Measurements from ENCODE around the gene PILRB.
"Not testable (repeated sequence)": the region's sequence is repeated elsewhere in the genome, so short reads cannot be mapped to it uniquely, and the experiment has no call there.

The PILRB gene

DNA sequence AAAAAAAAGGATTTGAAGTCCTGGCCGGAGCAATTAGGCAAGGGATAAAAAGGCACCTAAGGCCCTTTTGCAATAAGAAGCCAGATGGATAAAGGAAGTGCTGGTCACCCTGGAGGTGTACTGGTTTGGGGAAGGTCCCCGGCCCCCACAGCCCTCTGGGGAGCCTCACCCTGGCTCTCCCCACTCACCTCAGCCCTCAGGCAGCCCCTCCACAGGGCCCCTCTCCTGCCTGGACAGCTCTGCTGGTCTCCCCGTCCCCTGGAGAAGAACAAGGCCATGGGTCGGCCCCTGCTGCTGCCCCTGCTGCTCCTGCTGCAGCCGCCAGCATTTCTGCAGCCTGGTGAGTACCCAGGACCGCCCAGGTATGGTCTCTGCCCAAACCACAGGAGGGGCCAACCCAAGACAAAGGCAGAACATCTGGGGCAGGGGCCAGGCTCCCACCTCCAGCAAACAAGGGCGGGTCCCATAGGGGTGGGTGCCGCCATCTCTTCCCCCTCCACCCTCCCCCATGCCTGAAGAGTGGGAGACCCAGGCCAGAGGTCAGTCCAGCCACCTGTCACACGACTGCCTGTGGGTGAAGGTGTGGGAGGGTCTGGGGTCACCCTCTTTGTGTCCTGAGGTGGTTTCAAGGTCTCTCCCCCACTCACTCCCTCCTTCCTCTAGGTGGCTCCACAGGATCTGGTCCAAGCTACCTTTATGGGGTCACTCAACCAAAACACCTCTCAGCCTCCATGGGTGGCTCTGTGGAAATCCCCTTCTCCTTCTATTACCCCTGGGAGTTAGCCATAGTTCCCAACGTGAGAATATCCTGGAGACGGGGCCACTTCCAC lies at the start of gene PILRB:
Gene PILRB, plus strand, starts transcription at position 91 of the 830 bp plus-strand sequence. Its CDS starts 186 bp downstream, at position 277.
- H3K9ac ChIP-seq: peak within 1 kb of the TSS; percentile 29; the same call in 1 of the 2 replicates
- 0 out of 2 replicates have a peak within 1 kb of the TSS, but pooled peaks have one; percentile 13 for H3K27ac ChIP-seq
- H3K9me3 ChIP-seq: no peaks in the 10 kb centered on the region
- no peak within 1 kb of the TSS for H3K4me3 ChIP-seq
- peaks cover 4% of the 10 kb centered on the region; the same call in 1 of the 2 replicates for H3K4me1 ChIP-seq
- peaks cover 45% of the 10 kb centered on the region for H4K20me1 ChIP-seq
- H3K36me3 ChIP-seq: peaks cover 100% of the 10 kb centered on the region
- TF ChIP-seq Cebpa-rat (IDR thresholded peaks at IDR 0.05): no peak
- no peak within 1 kb of the TSS for H3K4me2 ChIP-seq
- H3K27me3 ChIP-seq: no peaks in the 10 kb centered on the region

DNA sequence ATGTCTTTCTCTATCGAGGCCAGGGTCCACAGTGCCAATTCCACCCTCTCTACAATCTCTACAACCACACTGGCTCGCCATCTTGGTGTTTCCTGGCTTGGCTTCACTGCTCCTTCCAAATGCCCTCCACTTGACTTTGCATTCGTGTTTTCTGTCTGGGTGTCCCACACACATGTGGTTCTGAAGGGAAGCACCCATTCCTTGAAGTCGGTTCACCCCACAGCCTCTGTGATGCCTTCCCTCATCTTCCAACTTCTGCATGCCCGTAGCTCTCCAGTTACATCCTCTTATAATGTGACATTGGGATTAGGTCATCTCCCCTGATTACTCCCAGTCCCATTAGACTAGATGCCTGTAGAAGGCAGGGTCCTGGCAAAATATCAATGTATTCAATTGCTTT lies 39.6 kb upstream of the PILRB start:
- H3K4me3 ChIP-seq, H3K27me3 ChIP-seq, H3K9ac ChIP-seq, H3K9me3 ChIP-seq, H3K27ac ChIP-seq: not testable (repeated sequence)
- Histone ChIP-seq H4K20me1 (peaks cover 51% of the 10 kb centered on the region), H3K4me1 (peaks cover 16% of the 10 kb centered on the region), H3K4me2 (peak overlapping the region; percentile 67; the same call in 1 of the 2 replicates), H3K36me3 (peaks cover 13% of the 10 kb centered on the region)

GRCh38 chr7:100321648-100322047 lies 36.3 kb upstream of the PILRB start:
- not testable (repeated sequence) for H3K27me3 ChIP-seq
- H4K20me1 ChIP-seq: peaks cover 43% of the 10 kb centered on the region

GRCh38 chr7:100324194-100324593 lies 33.7 kb upstream of the PILRB start:
- not testable (repeated sequence) for H3K4me3 ChIP-seq, H3K4me2 ChIP-seq, H3K27me3 ChIP-seq, H3K9ac ChIP-seq, H3K4me1 ChIP-seq, H3K9me3 ChIP-seq, H3K27ac ChIP-seq
- H4K20me1 ChIP-seq: peaks cover 28% of the 10 kb centered on the region
- H3K36me3 ChIP-seq: peaks cover 59% of the 10 kb centered on the region

More at GRCh38 chr7:100321648-100322047, 36.3 kb upstream of the PILRB start:
- not testable (repeated sequence) for H3K9me3 ChIP-seq, H3K4me2 ChIP-seq, H3K9ac ChIP-seq, H3K27ac ChIP-seq, H3K4me3 ChIP-seq
- peaks cover 13% of the 10 kb centered on the region for H3K4me1 ChIP-seq
- H3K36me3 ChIP-seq: peaks cover 43% of the 10 kb centered on the region

- peaks cover 52% of the 10 kb centered on the region for H3K36me3 ChIP-seq
- not testable (repeated sequence) for H3K9me3 ChIP-seq, H3K4me2 ChIP-seq
Measured at GRCh38 chr7:100325671-100326070, 32.2 kb upstream of the PILRB start.

DNA sequence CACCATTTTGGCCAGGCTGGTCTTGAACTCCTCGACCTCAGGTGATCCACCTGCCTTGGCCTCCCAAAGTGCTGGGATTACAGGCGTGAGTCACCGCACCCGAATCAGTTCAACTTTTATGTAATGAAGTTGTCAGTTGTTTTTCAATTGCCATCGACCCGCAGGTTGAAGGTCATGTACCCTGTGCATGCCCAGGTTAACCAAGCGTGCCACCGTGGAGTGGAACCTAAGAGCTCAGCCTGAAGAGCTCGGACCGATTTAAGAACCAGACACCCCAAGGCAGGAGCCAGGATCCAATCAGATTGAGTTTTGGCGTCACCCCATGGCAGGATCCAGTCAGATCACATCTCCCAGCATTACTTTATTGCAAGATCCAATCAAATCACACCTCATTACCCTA lies 31.0 kb upstream of the PILRB start:
- H3K9ac ChIP-seq, H3K4me2 ChIP-seq, H3K4me1 ChIP-seq, H3K27me3 ChIP-seq, H3K27ac ChIP-seq, H4K20me1 ChIP-seq, H3K9me3 ChIP-seq, H3K4me3 ChIP-seq: not testable (repeated sequence)
- H3K36me3 ChIP-seq: peaks cover 59% of the 10 kb centered on the region

More at GRCh38 chr7:100325671-100326070, 32.2 kb upstream of the PILRB start:
- not testable (repeated sequence) for H3K9ac ChIP-seq, H3K27me3 ChIP-seq, H3K4me3 ChIP-seq, H3K4me1 ChIP-seq, H3K27ac ChIP-seq
- peaks cover 13% of the 10 kb centered on the region for H4K20me1 ChIP-seq

DNA sequence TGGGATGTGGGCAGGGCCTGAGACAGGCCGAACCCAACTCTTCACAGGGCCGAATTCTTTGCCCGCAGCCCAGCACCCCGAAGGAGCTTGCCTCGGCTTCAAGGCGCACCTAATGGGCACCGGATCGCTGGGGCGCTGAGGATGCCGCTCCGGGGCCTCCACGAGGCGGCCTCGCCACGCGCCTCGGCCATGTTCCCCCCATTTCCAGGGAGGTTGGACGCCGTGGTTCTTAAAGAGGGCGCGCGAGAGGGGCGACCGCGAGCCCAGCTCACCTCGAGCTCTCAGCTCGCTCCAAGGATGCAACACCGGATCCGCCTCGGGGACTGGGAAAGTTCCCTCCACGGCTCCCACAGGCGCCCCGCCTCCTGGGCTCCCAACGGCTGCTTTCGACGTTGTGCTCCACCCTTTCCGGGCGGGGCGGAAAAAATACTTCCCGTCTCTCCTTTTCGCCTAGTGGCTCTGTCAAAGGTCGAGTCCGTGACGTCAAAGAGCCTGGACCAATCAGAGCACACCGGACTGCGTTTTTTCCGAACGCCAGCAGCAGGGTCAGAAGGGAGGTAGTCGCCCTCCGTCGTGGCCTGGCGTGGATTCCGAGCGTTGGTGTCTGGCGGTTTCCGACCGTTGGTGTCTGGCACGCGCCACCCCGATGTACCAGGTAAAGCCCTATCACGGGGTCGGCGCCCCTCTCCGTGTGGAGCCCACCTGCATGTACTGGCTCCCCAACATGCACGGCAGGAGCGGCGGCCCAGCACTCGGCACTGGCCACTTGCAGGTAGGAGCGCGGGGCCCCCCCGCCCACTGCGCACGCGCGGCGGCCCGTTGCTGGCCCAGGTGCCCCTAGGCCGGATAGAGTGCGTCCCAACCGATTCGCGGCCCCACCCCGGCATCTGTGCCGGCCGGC lies 22.1 kb upstream of the PILRB start:
- not testable (repeated sequence) for H3K9me3 ChIP-seq, H3K27me3 ChIP-seq
- H3K36me3 ChIP-seq: peaks cover 37% of the 10 kb centered on the region
- H3K4me3 ChIP-seq: peak overlapping the region; percentile 86
- peak overlapping the region; percentile 91 for H3K9ac ChIP-seq
- H4K20me1 ChIP-seq: peaks cover 16% of the 10 kb centered on the region; the same call in 1 of the 2 replicates
- peak overlapping the region; percentile 89 for H3K27ac ChIP-seq
- H3K4me1 ChIP-seq: peaks cover 17% of the 10 kb centered on the region
- peak overlapping the region; percentile 80 for H3K4me2 ChIP-seq

GRCh38 chr7:100338083-100338696 lies 19.7 kb upstream of the PILRB start:
- H3K4me3 ChIP-seq, H3K27me3 ChIP-seq, H3K9me3 ChIP-seq, H3K9ac ChIP-seq, H3K27ac ChIP-seq: not testable (repeated sequence)
- Histone ChIP-seq H4K20me1 (peaks cover 40% of the 10 kb centered on the region), H3K4me2 (peak overlapping the region; percentile 52; the same call in 1 of the 2 replicates), H3K36me3 (peaks cover 50% of the 10 kb centered on the region), H3K4me1 (peaks cover 40% of the 10 kb centered on the region)

DNA sequence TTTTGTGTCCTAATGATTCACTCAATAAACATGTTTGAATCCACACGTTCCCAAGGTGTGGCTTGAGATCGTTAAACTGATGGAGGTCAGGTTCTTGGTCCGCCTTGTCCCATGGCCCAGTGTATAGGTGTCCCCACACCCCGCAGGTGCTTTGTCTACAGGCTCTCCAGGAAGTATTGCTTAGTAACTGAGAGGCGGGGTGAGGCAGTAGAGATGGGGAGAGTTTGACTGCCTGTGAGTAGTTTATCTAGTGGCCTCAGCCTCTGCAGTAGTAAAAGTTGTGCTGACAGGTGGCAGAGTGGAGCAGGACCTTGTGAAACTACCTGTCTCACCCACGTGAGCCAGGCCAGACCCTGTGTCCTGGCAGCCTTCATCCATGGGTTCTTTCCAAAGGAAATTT lies 16.6 kb upstream of the PILRB start:
- not testable (repeated sequence) for H3K9me3 ChIP-seq, H3K27me3 ChIP-seq, H3K4me3 ChIP-seq, H3K9ac ChIP-seq, H3K27ac ChIP-seq
- Histone ChIP-seq H3K4me1 (peaks cover 58% of the 10 kb centered on the region), H4K20me1 (peaks cover 60% of the 10 kb centered on the region), H3K36me3 (peaks cover 67% of the 10 kb centered on the region), H3K4me2 (peak overlapping the region; percentile 39)

DNA sequence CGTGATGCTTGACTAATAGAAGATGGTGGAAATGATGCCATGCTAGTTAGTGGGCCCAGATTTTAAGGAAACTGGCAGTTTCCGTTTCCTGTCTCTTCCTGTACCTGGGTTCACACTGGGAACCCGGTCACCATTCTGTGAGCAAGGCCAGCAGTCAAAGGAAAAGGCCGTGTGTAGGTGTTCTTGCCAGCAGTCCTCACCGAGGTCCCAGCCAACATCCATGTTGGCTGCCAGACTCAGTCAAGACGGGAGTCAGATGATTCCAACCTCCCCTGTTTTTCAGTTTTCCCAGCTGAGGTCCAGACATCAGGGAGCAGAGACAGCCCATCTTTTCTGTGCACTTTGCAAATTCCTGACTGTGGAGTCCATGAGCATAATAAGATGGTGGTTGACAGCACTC lies 15.2 kb upstream of the PILRB start:
- peaks cover 50% of the 10 kb centered on the region for H3K4me1 ChIP-seq
- no peaks in the 10 kb centered on the region for H3K9me3 ChIP-seq
- peaks cover 76% of the 10 kb centered on the region for H3K36me3 ChIP-seq
- no peak overlapping the region for H3K27ac ChIP-seq
- TF ChIP-seq Cebpa-rat (IDR thresholded peaks at IDR 0.05): no peak
- no peaks in the 10 kb centered on the region for H3K27me3 ChIP-seq
- H3K4me3 ChIP-seq: no peak overlapping the region
- no peak overlapping the region for H3K4me2 ChIP-seq
- no peak overlapping the region for H3K9ac ChIP-seq
- H4K20me1 ChIP-seq: peaks cover 66% of the 10 kb centered on the region

GRCh38 chr7:100344124-100344559 lies 13.8 kb upstream of the PILRB start:
- peaks cover 64% of the 10 kb centered on the region for H4K20me1 ChIP-seq
- H3K4me3 ChIP-seq: not testable (repeated sequence)

GRCh38 chr7:100344560-100345287 lies 13.2 kb upstream of the PILRB start:
- H3K9ac ChIP-seq: peak overlapping the region; percentile 34; the same call in 1 of the 2 replicates
- not testable (repeated sequence) for H3K9me3 ChIP-seq, H3K27me3 ChIP-seq
- peak overlapping the region; percentile 36; the same call in 1 of the 2 replicates for H3K4me3 ChIP-seq
- peak overlapping the region; percentile 81 for H3K4me2 ChIP-seq
- H3K36me3 ChIP-seq: peaks cover 78% of the 10 kb centered on the region
- H3K27ac ChIP-seq: peak overlapping the region; percentile 59
- H3K4me1 ChIP-seq: peaks cover 49% of the 10 kb centered on the region
- peaks cover 68% of the 10 kb centered on the region for H4K20me1 ChIP-seq

More at GRCh38 chr7:100344124-100344559, 13.8 kb upstream of the PILRB start:
- H3K27me3 ChIP-seq, H3K9me3 ChIP-seq, H3K9ac ChIP-seq: not testable (repeated sequence)
- Histone ChIP-seq H3K36me3 (peaks cover 77% of the 10 kb centered on the region), H3K4me2 (peak overlapping the region; percentile 81), H3K4me1 (peaks cover 49% of the 10 kb centered on the region), H3K27ac (0 out of 2 replicates have a peak overlapping the region, but pooled peaks have one; percentile 35)

DNA sequence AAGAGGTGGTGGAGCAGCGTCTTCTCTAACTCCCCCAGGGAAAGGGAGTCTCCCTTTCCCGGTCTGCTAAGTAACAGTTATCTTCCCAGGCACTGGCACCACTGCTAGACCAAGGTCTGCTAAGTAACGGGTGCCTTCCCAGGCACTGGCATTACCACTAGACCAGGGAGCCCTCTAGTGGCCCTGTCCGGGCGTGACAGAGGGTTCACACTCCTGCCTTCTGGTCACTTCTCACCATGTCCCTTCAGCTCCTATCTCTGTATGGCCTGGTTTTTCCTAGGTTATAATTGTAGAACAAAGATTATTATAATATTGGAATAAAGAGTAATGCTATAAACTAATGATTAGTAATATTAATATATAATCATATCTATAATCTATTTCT lies 12.6 kb upstream of the PILRB start:
- H3K4me1 ChIP-seq: peaks cover 49% of the 10 kb centered on the region
- peak overlapping the region; percentile 60 for H3K4me2 ChIP-seq

More for the DNA sequence above, 12.6 kb upstream of the PILRB start:
- H3K27me3 ChIP-seq, H3K9ac ChIP-seq, H3K4me3 ChIP-seq, H3K9me3 ChIP-seq, H3K27ac ChIP-seq: not testable (repeated sequence)
- Histone ChIP-seq H3K36me3 (peaks cover 80% of the 10 kb centered on the region), H4K20me1 (peaks cover 74% of the 10 kb centered on the region)

Measured in BLaER1 (cell line).